Body of pancreas (tissue), 4 donors: ENCODE results near the gene AGRN. TPM values are rescaled to one million over a fixed set of nuclear protein-coding genes. Genes with fewer than 3 reads are reported as not detected.

Source experiments
- ATAC-seq: fragments of 150-250 bp; one replicate; pipeline ENCODE4 v1.9.1; 2016
- DNase-seq, 4 donors: peaks; one replicate each; pipeline ENCODE4 v3.0.0-alpha.2; 2019
- H3K27ac ChIP-seq, 4 donors: fragments of 200-600 bp; sonication (generic); 1 replicate in 3 of 4; 2 replicates in 1 of 4; pipeline versions ENCODE4 v1.5.1 to v1.6.1; 2016 to 2019; ENCODE audit warnings: mild to moderate bottlenecking in 1 of 4, mixed read lengths in 1 of 4, moderate library complexity in 1 of 4
- H3K27me3 ChIP-seq, 2 donors: fragments of 200-600 bp; sonication (generic); one replicate each; pipeline ENCODE4 v1.6.0; 2016; ENCODE audit warnings: mild to moderate bottlenecking in 1 of 2
- H3K36me3 ChIP-seq, 2 donors: fragments of 200-600 bp; sonication (generic); replicated peaks in 1 of 2; 2 replicates each; pipeline ENCODE4 v1.5.1; 2016; ENCODE audit warnings: low read depth in 2 of 2; ENCODE audit not compliant: insufficient read depth in 1 of 2
- H3K4me1 ChIP-seq: fragments of 200-600 bp; sonication (generic); one replicate; pipeline ENCODE4 v1.6.0; 2016
- H3K4me3 ChIP-seq, 2 donors: fragments of 200-600 bp; sonication (generic); 1 replicate in 1 of 2; 2 replicates in 1 of 2; pipeline ENCODE4 v1.5.1; 2016 to 2019
- H3K9me3 ChIP-seq, 3 donors: fragments of 200-600 bp; sonication (generic); 1 replicate in 2 of 3; 2 replicates in 1 of 3; pipeline ENCODE4 v1.5.1; 2016
- POLR2A ChIP-seq, 3 donors: fragments of 450-650 bp; IDR thresholded peaks; one replicate each; pipeline ENCODE4 v1.6.1; 2016; ENCODE audit warnings: antibody characterized with exemption in 3 of 3, mild to moderate bottlenecking in 2 of 3
- WGBS, 2 donors: methylation state at CpG; one replicate each; pipeline ENCODE4 v1.1.5; 2017; 5-methylcytosine and 5-hydroxymethylcytosine counted together
- intact Hi-C: fragments of 100-400 bp; cut with DNase I; formaldehyde crosslinking; loops from one replicate; pipeline ENCODE4 v1.15.1; 2023
- total RNA-seq, 2 donors: library from RNA; depleted of rRNA; stranded (reverse); fragments of >200 nt; gene quantifications; one replicate each; pipeline ENCODE4 v1.1.0, GENCODE V29; 2016
- TF ChIP-seq, protein P1 (sequence below), 7 experiments: fragments of 450-650 bp in 4 of 7; fragments of 200-600 bp in 3 of 7; sonication (generic) in 3 of 7; IDR thresholded peaks; one replicate each; pipeline ENCODE4 v1.5.1; 2016 to 2019; ENCODE audit warnings: antibody characterized with exemption in 7 of 7

The AGRN gene
- total RNA-seq, 2 donors from 2014 or later, result 85.1 to 241 TPM

DNA sequence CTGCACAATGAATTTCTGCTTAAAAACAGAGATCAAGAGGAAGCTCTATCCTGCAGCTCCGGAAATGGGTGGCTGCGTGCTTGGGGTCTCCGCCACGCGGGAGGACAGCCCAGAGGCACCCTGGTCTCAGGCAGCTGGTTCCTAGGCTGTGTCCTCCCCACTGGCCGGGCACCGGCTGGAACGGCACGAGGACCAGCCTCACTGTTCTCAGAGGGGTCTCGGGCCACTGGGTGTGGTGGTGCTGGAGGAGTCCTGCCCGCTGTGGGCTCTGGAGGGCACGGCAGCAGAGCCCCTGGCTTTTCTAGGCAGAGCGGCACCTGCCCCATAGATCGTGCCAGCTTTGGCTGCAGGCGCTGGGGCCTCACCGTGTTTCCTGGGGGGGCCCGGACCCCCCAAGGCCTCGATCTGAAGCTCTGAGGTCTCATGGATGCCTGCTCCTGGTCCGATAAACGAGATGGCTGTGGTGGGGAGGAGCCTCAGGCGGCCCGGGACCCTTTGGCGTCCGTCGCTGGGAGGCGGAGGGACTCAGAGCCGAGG, 62.4 kb downstream of the AGRN start:
- intact Hi-C loops, result no loop called here
- Histone ChIP-seq H3K4me1 (peaks cover 14% of the 10 kb centered on the region), H3K27me3 (no peaks in the 10 kb centered on the region), H3K9me3 (no peaks in the 10 kb centered on the region), H3K36me3 (no peaks in the 10 kb centered on the region), H3K4me3 (no peak overlapping the region), H3K27ac (no peak overlapping the region)
- no peak for DNase-seq
- 95 to 100% methylated on average over 2 to 21 of the region's 27 CpGs for WGBS, 2 donors
- no peak for ATAC-seq
- no peak for TF ChIP-seq POLR2A (IDR thresholded peaks at IDR 0.05)
- TF ChIP-seq, protein P1, sequence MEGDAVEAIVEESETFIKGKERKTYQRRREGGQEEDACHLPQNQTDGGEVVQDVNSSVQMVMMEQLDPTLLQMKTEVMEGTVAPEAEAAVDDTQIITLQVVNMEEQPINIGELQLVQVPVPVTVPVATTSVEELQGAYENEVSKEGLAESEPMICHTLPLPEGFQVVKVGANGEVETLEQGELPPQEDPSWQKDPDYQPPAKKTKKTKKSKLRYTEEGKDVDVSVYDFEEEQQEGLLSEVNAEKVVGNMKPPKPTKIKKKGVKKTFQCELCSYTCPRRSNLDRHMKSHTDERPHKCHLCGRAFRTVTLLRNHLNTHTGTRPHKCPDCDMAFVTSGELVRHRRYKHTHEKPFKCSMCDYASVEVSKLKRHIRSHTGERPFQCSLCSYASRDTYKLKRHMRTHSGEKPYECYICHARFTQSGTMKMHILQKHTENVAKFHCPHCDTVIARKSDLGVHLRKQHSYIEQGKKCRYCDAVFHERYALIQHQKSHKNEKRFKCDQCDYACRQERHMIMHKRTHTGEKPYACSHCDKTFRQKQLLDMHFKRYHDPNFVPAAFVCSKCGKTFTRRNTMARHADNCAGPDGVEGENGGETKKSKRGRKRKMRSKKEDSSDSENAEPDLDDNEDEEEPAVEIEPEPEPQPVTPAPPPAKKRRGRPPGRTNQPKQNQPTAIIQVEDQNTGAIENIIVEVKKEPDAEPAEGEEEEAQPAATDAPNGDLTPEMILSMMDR (IDR thresholded peaks at IDR 0.05), result no peak

DNA sequence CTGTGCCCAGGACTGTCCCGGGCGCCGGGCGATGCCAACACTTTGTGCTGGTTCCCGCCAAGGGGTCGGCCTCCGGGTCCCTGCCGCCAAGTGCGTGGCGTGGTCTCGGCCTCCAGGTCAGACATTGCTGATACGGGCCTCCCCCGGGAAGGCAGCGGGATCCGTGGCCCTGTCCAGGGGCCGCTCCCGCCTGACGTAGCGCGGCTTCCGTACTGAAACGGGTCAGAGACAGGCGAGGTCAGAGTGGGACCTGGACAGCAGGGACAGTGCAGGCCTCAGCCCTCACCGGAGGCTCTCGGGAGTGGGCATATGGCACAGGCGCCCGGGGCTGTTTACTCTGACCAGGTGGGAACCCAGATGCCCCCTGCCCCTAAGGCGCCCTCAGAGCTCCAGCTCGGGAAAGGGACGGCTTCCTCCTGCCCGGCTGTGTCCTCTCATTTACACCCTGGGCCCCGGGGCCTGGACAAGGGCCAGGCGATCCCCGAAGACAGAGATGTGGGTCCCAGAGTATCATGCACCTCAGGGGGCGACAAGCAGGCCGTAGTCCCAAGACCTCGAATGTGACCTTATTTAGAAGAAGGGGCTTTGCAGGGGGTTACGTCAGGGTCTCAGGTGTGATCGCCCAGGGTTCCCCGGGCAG, 63.0 kb downstream of the AGRN start:
- TF ChIP-seq, protein P1 (IDR thresholded peaks at IDR 0.05), result no peak
- TF ChIP-seq POLR2A (IDR thresholded peaks at IDR 0.05), result no peak
- Histone ChIP-seq H3K36me3 (no peaks in the 10 kb centered on the region), H3K27me3 (no peaks in the 10 kb centered on the region), H3K9me3 (no peaks in the 10 kb centered on the region), H3K4me3 (no peak overlapping the region), H3K27ac (no peak overlapping the region), H3K4me1 (peaks cover 14% of the 10 kb centered on the region)
- 89 to 94% methylated on average over 26 to 32 of the region's 40 CpGs for WGBS, 2 donors
- DNase-seq (peak in 2 of 4 donors; percentile 4 to 10), ATAC-seq (no peak)
- intact Hi-C loops, result no loop called here

DNA sequence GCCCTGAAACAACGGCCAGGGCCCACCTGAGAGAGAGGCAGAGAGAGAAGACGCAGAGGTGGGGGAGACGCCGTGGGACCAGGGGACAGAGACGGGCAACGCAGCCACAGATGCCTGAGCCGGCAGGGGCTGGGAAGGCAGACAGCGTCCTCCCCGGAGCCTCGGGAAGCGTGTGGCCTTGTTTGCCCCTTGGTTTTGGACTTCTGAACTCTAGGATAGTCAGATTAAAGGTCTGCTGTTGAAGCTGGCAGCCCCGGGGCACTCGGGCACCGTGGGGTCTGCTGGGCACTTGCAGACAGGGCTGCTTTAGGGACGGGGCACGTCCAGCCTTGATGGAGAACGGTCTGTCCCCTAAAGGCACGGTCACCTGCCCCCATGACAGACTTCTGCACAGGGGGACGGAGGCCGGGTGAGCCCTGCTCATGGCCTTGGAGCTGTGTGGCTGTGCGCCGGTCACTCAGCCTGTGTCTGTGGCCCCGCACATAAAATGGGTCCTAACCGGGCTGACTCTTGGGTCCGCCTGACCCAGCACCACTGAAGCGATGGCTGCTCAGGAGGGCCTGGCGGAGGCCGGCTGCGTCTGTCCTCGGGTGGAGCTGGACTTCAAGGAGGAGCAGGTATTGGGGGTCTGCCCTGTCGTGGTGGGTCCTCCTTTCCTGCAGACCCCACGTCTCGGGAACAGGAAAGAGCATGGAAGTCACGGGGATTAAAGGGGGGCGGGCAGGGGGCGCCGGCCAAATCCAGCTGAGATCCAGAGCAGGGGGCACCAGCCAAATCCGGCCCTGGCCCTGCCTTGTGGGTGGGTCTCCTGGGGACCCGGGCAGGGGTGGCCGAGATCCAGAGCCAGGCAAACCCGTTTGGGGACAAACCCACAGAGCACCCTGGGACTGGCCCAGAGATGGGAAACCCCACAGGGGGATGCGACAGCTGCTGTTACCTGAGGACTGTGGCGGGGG, 63.8 kb downstream of the AGRN start:
- Histone ChIP-seq H3K4me3 (no peak overlapping the region), H3K4me1 (peaks cover 14% of the 10 kb centered on the region), H3K36me3 (no peaks in the 10 kb centered on the region), H3K9me3 (no peaks in the 10 kb centered on the region), H3K27ac (no peak overlapping the region), H3K27me3 (no peaks in the 10 kb centered on the region)
- intact Hi-C loops, result no loop called here
- DNase-seq, result peak in 2 of 4 donors; percentile 5 to 11
- TF ChIP-seq, protein P1 (IDR thresholded peaks at IDR 0.05), result no peak
- no peak for TF ChIP-seq POLR2A (IDR thresholded peaks at IDR 0.05)
- ATAC-seq, result no peak
- 85 to 92% methylated on average over 27 to 39 of the region's 43 CpGs for WGBS, 2 donors

DNA sequence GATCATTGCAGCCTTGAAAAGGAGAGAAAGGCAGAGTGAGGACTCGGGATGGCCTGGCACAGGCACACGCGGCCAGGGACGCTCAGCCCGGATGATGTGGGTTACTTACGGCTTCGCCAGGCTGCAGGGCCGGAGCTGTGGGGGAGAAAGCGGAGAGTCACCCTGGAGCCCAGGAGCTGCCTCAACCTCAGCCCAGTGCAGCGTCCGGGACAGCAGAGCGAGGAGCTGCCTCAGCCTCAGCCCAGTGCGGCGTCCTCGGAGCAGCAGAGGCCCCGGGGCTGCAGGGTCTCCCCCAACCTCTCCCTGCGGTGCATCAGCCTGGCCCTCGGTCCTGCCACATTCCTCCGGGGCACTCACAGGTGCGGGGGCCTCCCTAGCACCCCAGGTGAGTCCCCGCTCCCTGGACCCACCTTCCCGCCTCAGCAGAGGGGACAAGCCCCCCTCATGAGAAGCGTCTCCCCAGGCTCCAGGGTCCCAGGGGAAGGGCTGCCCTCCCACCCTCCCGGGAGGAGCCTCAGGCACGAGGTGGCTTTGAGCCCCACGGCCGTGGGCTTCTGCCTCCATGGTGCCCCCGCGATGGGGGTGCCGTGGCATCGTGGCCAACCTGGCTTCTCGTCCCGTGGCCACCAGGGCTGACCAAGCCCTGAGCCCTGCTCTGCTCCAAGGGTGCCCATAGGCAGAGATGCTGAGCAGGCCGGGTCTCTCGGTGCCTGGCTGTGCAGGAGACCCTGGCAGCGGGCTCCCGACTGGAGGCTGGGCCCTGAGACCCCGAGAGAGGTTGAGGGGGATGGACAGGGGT, 64.7 kb downstream of the AGRN start:
- 91 to 94% methylated on average over 8 to 31 of the region's 38 CpGs for WGBS, 2 donors
- ATAC-seq (no peak), DNase-seq (no peak)
- Histone ChIP-seq H3K27me3 (no peaks in the 10 kb centered on the region), H3K4me1 (peaks cover 9% of the 10 kb centered on the region), H3K4me3 (no peak overlapping the region), H3K36me3 (no peaks in the 10 kb centered on the region), H3K27ac (no peak overlapping the region), H3K9me3 (no peaks in the 10 kb centered on the region)
- intact Hi-C loops, result no loop called here
- TF ChIP-seq POLR2A (IDR thresholded peaks at IDR 0.05), result no peak
- TF ChIP-seq, protein P1 (IDR thresholded peaks at IDR 0.05), result no peak
